OCI-LY7 (cell line): ENCODE measurements around the gene KIF11. TPM values are rescaled to one million over a fixed set of nuclear protein-coding genes. Genes with fewer than 3 reads are reported as not detected.

Source experiments
- BruUV-seq: library from RNA; stranded (reverse); fragments of 400-500 nt; replicated peaks from 2 replicates; lab custom pipeline; 2021; lab: Mats Ljungman, UMichigan
- CTCF ChIA-PET: fragments of 300-600 bp; sonication (Branson Sonifier 250); formaldehyde crosslinking; loops from one replicate; lab custom pipeline; 2022; ENCODE audit warnings: antibody characterized with exemption; ENCODE audit not compliant: unreplicated experiment; lab: Charles Lee
- POLR2A ChIA-PET: fragments of 300-600 bp; sonication (Branson Sonifier 250); formaldehyde crosslinking; loops from one replicate; lab custom pipeline; 2022; ENCODE audit warnings: antibody characterized with exemption; lab: Charles Lee
- DNase-seq: peaks from one replicate; pipeline ENCODE4 v3.0.0-alpha.2; 2015; ENCODE audit warnings: low spot score
- H2AFZ ChIP-seq: fragments of 200-600 bp; sonication (generic), shearing (Covaris generic); 2 replicates; pipeline ENCODE4 v1.6.1; 2014; ENCODE audit warnings: mild to moderate bottlenecking, antibody characterized with exemption, low read length, moderate library complexity
- H3K27ac ChIP-seq: fragments of 200-600 bp; sonication (generic); 2 replicates; pipeline ENCODE4 v1.5.1; 2014; ENCODE audit warnings: mixed run types, low read depth, mild to moderate bottlenecking, moderate library complexity, low read length, inconsistent platforms; ENCODE audit not compliant: poor library complexity, severe bottlenecking
- H3K36me3 ChIP-seq: fragments of 200-600 bp; sonication (generic); 2 replicates; pipeline ENCODE4 v1.6.1; 2014; ENCODE audit warnings: mild to moderate bottlenecking, antibody characterized with exemption, low read length, moderate library complexity, mixed read lengths; ENCODE audit not compliant: insufficient read depth
- H3K4me1 ChIP-seq: fragments of 200-600 bp; sonication (generic); 2 replicates; pipeline ENCODE4 v1.5.1; 2014; ENCODE audit warnings: mild to moderate bottlenecking, low read length; ENCODE audit not compliant: insufficient read depth, poor library complexity, severe bottlenecking
- H3K4me2 ChIP-seq: fragments of 200-600 bp; sonication (generic); 2 replicates; pipeline ENCODE4 v1.6.1; 2014; ENCODE audit warnings: mild to moderate bottlenecking, low read length
- H3K4me3 ChIP-seq: fragments of 200-600 bp; sonication (generic); 2 replicates; pipeline ENCODE4 v1.5.1; 2014; ENCODE audit warnings: mild to moderate bottlenecking, low read depth, low read length; ENCODE audit not compliant: poor library complexity, severe bottlenecking
- H3K79me2 ChIP-seq: fragments of 200-600 bp; sonication (generic); 2 replicates; pipeline ENCODE4 v1.6.1; 2016; ENCODE audit warnings: low read depth, mild to moderate bottlenecking, low read length, moderate library complexity, mixed read lengths; ENCODE audit not compliant: insufficient read depth
- H3K9me2 ChIP-seq: fragments of 200-600 bp; sonication (generic); 2 replicates; pipeline ENCODE4 v1.6.1; 2016; ENCODE audit warnings: mild to moderate bottlenecking, low read length, mixed read lengths; ENCODE audit not compliant: insufficient read depth
- H3K9me3 ChIP-seq: fragments of 200-600 bp; sonication (generic); 2 replicates; pipeline ENCODE4 v1.6.1; 2014; ENCODE audit warnings: mild to moderate bottlenecking, mixed run types, low read length, mixed read lengths
- H4K20me1 ChIP-seq: fragments of 200-600 bp; sonication (generic); 2 replicates; pipeline ENCODE4 v1.6.1; 2014; ENCODE audit warnings: mild to moderate bottlenecking, antibody characterized with exemption, low read length, moderate library complexity, mixed read lengths; ENCODE audit not compliant: insufficient read depth
- CTCF ChIP-seq: fragments of 200-600 bp; sonication (generic); conservative IDR thresholded peaks from 2 replicates; pipeline ENCODE4 v1.5.1; 2014; ENCODE audit warnings: mild to moderate bottlenecking, antibody characterized with exemption, low read length, moderate library complexity, mixed read lengths
- EZH2phosphoT487 ChIP-seq: fragments of 200-600 bp; sonication (generic); IDR thresholded peaks from 2 replicates; pipeline ENCODE4 v1.6.1; 2018; ENCODE audit warnings: low read depth, borderline replicate concordance, mild to moderate bottlenecking, mixed run types, antibody characterized with exemption, low read length, moderate library complexity, mixed read lengths
- intact Hi-C: fragments of 100-400 bp; cut with micrococcal nuclease; formaldehyde crosslinking; loops from one replicate; pipeline ENCODE4 v1.10.0; 2022; ENCODE audit not compliant: unreplicated experiment
- total RNA-seq, 2 experiments: library from RNA; depleted of rRNA in 1 of 2; stranded (reverse); fragments of >200 nt in 1 of 2; shearing (Covaris generic) in 1 of 2; gene quantifications; 2 replicates each; pipeline ENCODE4 v1.2.3, GENCODE V29; 2014 to 2022

KIF11 gene
- total RNA-seq, 2 experiments from 2014 or later, result 71.8 to 103 TPM

GRCh38 chr10:92678206-92678605, 85.3 kb downstream of the KIF11 start:
- H3K9me2 ChIP-seq, result 0 out of 2 replicates have a peak, but pooled peaks cover 3% of the 10 kb centered on the region
- no peaks in the 10 kb centered on the region for H3K4me1 ChIP-seq
- intact Hi-C loops, result no loop called here
- no peaks in the 10 kb centered on the region for H3K79me2 ChIP-seq
- no peaks in the 10 kb centered on the region for H3K9me3 ChIP-seq
- no peak overlapping the region for H3K4me3 ChIP-seq
- TF ChIP-seq EZH2phosphoT487 (no peak), CTCF (no peak)
- no peak overlapping the region for H3K4me2 ChIP-seq
- DNase-seq, result no peak
- H3K27ac ChIP-seq, result no peak overlapping the region
- no peak overlapping the region for H2AFZ ChIP-seq
- no peaks in the 10 kb centered on the region for H4K20me1 ChIP-seq
- CTCF ChIA-PET, result no interaction called here
- no peaks in the 10 kb centered on the region for H3K36me3 ChIP-seq
- POLR2A ChIA-PET, result interaction anchor here (0.7 to 0.8 kb wide), 3 partner anchors 18 to 173 kb away, joined by 3 read pairs; no protein-coding TSS in a partner anchor
- no TSS peak for BruUV-seq

- ChIA-PET CTCF (no interaction called here), POLR2A (interaction anchor here (0.6 to 1.9 kb wide), 8 partner anchors 9 to 677 kb away, joined by 3 to 9 read pairs (median 4); partner anchors contain the start of gene HHEX)
- 0 out of 2 replicates have a peak, but pooled peaks cover 3% of the 10 kb centered on the region for H3K9me2 ChIP-seq
- BruUV-seq, result no TSS peak
- no peak overlapping the region for H3K27ac ChIP-seq
- H3K9me3 ChIP-seq, result no peaks in the 10 kb centered on the region
- DNase-seq, result no peak
- H3K4me1 ChIP-seq, result no peaks in the 10 kb centered on the region
- no peak overlapping the region for H3K4me3 ChIP-seq
- intact Hi-C loops, result no loop called here
- no peaks in the 10 kb centered on the region for H3K79me2 ChIP-seq
- no peak for TF ChIP-seq EZH2phosphoT487
- no peak for TF ChIP-seq CTCF
- no peak overlapping the region for H3K4me2 ChIP-seq
- no peaks in the 10 kb centered on the region for H3K36me3 ChIP-seq
- H4K20me1 ChIP-seq, result no peaks in the 10 kb centered on the region
- no peak overlapping the region for H2AFZ ChIP-seq
These were observed 88.4 kb downstream of the KIF11 start for GRCh38 chr10:92681306-92681834.

GRCh38 chr10:92688573-92688926, 95.6 kb downstream of the KIF11 start:
- no peak overlapping the region for H3K27ac ChIP-seq
- BruUV-seq, result no TSS peak
- H3K4me2 ChIP-seq, result peak overlapping the region; percentile 55
- no peaks in the 10 kb centered on the region for H3K9me3 ChIP-seq
- H2AFZ ChIP-seq, result no peak overlapping the region
- no peaks in the 10 kb centered on the region for H4K20me1 ChIP-seq
- no peaks in the 10 kb centered on the region for H3K36me3 ChIP-seq
- no peak for DNase-seq
- ChIA-PET POLR2A (interaction anchor here (1.0 kb wide), 1 partner anchor 58 kb away, joined by 3 read pairs; no protein-coding TSS in a partner anchor), CTCF (no interaction called here)
- H3K4me1 ChIP-seq, result peaks cover 33% of the 10 kb centered on the region
- intact Hi-C loops, result loop anchor here (2.0 to 5.0 kb wide), 2 partner anchors 68 to 99 kb away; no protein-coding TSS in a partner anchor
- H3K4me3 ChIP-seq, result peak overlapping the region; percentile 62
- no peaks in the 10 kb centered on the region for H3K79me2 ChIP-seq
- no peaks in the 10 kb centered on the region for H3K9me2 ChIP-seq
- TF ChIP-seq EZH2phosphoT487 (no peak), CTCF (no peak)
